ENCODE data around the gene MYO3B. TPM values are rescaled to one million over a fixed set of nuclear protein-coding genes. Genes with fewer than 3 reads are reported as not detected.

Gene MYO3B
- total and polyA plus RNA-seq, 2 donors (not counting 3 experiments of a cell fraction or from before 2014, with no cell fraction given): 0.03 TPM; not detected in 1

DNA sequence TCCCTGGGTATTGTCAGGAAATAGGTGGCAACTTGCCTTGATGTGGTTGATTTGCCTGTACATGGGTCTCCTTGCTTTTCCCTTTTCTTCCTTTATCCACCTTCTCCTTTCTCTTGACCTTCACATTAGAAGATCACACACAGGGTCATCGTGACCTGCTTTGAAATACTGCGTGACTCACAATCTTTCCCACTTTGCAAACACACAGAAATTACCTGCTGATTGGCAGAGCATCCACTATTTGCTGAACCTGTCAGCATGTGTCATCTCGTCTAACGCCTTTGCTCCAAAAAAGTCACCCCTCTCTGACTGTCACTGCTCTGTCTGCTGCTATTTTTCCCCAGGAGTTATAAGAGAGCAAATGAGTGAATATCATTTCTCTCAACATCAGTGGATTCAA is 60.8 kb downstream of the MYO3B start:
- H3K4me2 ChIP-seq (ENCODE audit: insufficient read depth, low read length): no peak overlapping the region
- H3K79me2 ChIP-seq (ENCODE audit: control insufficient read depth, insufficient read depth, low read length): no peaks in the 10 kb centered on the region
- intact Hi-C loops (cut with micrococcal nuclease) (loop anchor here (5.0 kb wide), 1 partner anchor 69 kb away; no protein-coding TSS in a partner anchor), dilution Hi-C loops (cut with MboI; ENCODE audit: extremely low pct_ligation_motif_present, low sequenced_read_pairs) (no loop called here)
- H3K27ac ChIP-seq (ENCODE audit: insufficient read depth, low read depth, low read length): no peak overlapping the region
- no peaks in the 10 kb centered on the region for H4K20me1 ChIP-seq (replicated peaks; ENCODE audit: control insufficient read depth, extremely low read depth, insufficient read depth, low read length)
- H3K27me3 ChIP-seq (ENCODE audit: control insufficient read depth in 2 of 2, insufficient read depth in 2 of 2, low read length in 2 of 2): peaks cover 21 to 37% of the 10 kb centered on the region in 2 experiments
- no peak overlapping the region for H3K4me3 ChIP-seq (replicated peaks in 1 of 3; ENCODE audit: insufficient read depth in 1 of 3, low read depth in 1 of 3, low read length in 3 of 3)
- FAIRE-seq (no peak), DNase-seq (ENCODE audit: low read depth, low spot score) (no peak)
- no peak overlapping the region for H2AFZ ChIP-seq (ENCODE audit: low read depth, low read length)
- BruUV-seq (replicated peaks): no TSS peak
- H3K9me3 ChIP-seq (replicated peaks; ENCODE audit: control insufficient read depth, insufficient read depth, low read length): no peaks in the 10 kb centered on the region
- no peak for TF ChIP-seq POLR2AphosphoS5 (IDR thresholded peaks at IDR 0.05; ENCODE audit: insufficient read depth, low read depth, low read length)
- no peak for TF ChIP-seq GATA2 (IDR thresholded peaks at IDR 0.05; ENCODE audit: insufficient read depth, insufficient read length, low read depth, low read length)
- no peak for TF ChIP-seq MYC (IDR thresholded peaks at IDR 0.05; ENCODE audit: low read depth, low read length)
- no peak for TF ChIP-seq EZH2 (IDR thresholded peaks at IDR 0.05; ENCODE audit: borderline replicate concordance, low read depth, low read length, severe bottlenecking)
- no peak for TF ChIP-seq FOS (IDR thresholded peaks at IDR 0.05; ENCODE audit: borderline replicate concordance, insufficient read depth, low read length)
- TF ChIP-seq JUN (IDR thresholded peaks at IDR 0.05; ENCODE audit: borderline replicate concordance, insufficient read depth, insufficient read length, low read depth): no peak
- TF ChIP-seq, protein P1, sequence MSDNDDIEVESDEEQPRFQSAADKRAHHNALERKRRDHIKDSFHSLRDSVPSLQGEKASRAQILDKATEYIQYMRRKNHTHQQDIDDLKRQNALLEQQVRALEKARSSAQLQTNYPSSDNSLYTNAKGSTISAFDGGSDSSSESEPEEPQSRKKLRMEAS (IDR thresholded peaks at IDR 0.05; ENCODE audit: insufficient read depth, insufficient read length): no peak
- TF ChIP-seq, protein P2, sequence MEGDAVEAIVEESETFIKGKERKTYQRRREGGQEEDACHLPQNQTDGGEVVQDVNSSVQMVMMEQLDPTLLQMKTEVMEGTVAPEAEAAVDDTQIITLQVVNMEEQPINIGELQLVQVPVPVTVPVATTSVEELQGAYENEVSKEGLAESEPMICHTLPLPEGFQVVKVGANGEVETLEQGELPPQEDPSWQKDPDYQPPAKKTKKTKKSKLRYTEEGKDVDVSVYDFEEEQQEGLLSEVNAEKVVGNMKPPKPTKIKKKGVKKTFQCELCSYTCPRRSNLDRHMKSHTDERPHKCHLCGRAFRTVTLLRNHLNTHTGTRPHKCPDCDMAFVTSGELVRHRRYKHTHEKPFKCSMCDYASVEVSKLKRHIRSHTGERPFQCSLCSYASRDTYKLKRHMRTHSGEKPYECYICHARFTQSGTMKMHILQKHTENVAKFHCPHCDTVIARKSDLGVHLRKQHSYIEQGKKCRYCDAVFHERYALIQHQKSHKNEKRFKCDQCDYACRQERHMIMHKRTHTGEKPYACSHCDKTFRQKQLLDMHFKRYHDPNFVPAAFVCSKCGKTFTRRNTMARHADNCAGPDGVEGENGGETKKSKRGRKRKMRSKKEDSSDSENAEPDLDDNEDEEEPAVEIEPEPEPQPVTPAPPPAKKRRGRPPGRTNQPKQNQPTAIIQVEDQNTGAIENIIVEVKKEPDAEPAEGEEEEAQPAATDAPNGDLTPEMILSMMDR (IDR thresholded peaks at IDR 0.05; ENCODE audit: extremely low read depth in 1 of 2, insufficient read depth in 1 of 2, low read depth in 1 of 2, low read length in 2 of 2): no peak
- no peak for TF ChIP-seq POLR2A (IDR thresholded peaks at IDR 0.05; ENCODE audit: low read depth, low read length)
- CTCF ChIA-PET: no interaction called here
- H3K4me1 ChIP-seq (ENCODE audit: control insufficient read depth, extremely low read depth, insufficient read depth, low read length): no peaks in the 10 kb centered on the region
- POLR2A ChIA-PET: no interaction called here
- no peaks in the 10 kb centered on the region for H3K9me1 ChIP-seq (replicated peaks; ENCODE audit: control insufficient read depth, extremely low read depth, insufficient read depth, low read length)
- H3K36me3 ChIP-seq (ENCODE audit: control insufficient read depth in 2 of 2, extremely low read depth in 1 of 2, insufficient read depth in 2 of 2, low read length in 2 of 2): no peaks in the 10 kb centered on the region
- no peak overlapping the region for H3K9ac ChIP-seq (replicated peaks; ENCODE audit: extremely low read depth, insufficient read depth, low read length)
